ENCODE results near the gene JADE2. TPM values are rescaled to one million over a fixed set of nuclear protein-coding genes. Genes with fewer than 3 reads are reported as not detected.

JADE2 gene
- 19.8 TPM for polyA plus RNA-seq (2013, experiment 1 of 2)
- polyA plus RNA-seq (2013, experiment 2 of 2) = 17.8 TPM

DNA sequence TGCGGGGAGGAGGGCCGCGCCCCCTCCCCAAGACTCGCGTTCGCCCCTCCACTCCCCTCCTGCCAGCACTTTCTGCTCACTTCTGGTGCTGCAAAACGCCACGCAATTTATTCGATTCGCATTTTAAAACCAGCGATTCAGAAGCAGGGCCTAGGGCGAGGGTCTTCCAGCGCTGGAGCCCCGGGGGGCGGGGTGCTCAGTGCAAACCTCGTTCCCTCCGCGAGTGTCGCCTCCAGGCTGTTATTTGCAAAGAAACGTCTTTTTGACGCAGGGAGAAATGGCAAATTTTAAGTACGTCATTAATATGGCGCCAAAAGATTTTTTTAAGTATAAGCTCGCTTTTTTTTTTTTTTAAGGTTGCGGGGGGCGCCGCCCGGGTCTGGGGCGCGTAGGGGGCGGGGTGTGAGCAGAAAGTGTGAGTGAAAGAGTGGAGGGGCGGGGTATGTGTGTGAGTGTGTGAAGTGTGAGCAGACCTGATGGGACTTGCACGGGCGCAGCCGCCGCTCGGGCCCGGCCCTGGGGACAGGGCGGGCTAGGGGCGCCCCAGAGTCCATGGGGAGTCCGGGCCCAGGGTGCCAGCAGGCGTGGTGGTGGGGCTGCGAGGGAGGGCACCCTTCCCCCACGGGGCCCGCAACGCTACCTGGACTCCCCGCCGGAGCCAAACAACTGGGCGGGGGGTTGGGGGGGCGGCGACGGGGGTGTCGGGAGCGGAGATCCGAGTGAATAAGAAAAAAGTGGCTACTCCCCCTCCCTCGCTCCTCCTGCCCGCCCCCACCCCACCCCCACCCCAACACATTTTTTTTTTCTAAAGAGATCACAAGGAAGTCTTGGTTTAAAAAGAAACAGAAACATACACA, at the start of gene JADE2:
TSS of gene JADE2 (plus strand) at position 845 of the 857 bp plus-strand sequence. CDS start 10,188 bp downstream, outside the sequence.
- Histone ChIP-seq H3K4ac (ENCODE audit: low read depth in 1 of 2, low read length in 2 of 2) (peak within 1 kb of the TSS; percentile 97 to 98), H2BK12ac (ENCODE audit: low read length in 2 of 2) (peak within 1 kb of the TSS; percentile 84 to 87), H2BK15ac (ENCODE audit: low read depth, poor library complexity, severe bottlenecking) (peak within 1 kb of the TSS; percentile 99), H3K79me1 (replicated peaks; ENCODE audit: low read length, poor library complexity, severe bottlenecking) (peaks cover 2% of the 10 kb centered on the region), H3K9me3 (ENCODE audit: control insufficient read depth, low read length) (no peaks in the 10 kb centered on the region), H3K4me1 (ENCODE audit: control insufficient read depth, insufficient read depth, low read depth, low read length) (peaks cover 21% of the 10 kb centered on the region), H3K4me3 (ENCODE audit: insufficient read depth in 1 of 2, low read depth in 1 of 2, low read length in 2 of 2) (peak within 1 kb of the TSS; percentile 91 to 94), H2AK5ac (ENCODE audit: low read length, severe bottlenecking) (peak within 1 kb of the TSS; percentile 96), H4K91ac (ENCODE audit: low read length) (peak within 1 kb of the TSS; percentile 98), H2BK120ac (ENCODE audit: low read depth, low read length) (peak within 1 kb of the TSS; percentile 98), H4K8ac (ENCODE audit: low read length) (peak within 1 kb of the TSS; percentile 97), H3K9ac (ENCODE audit: low read length) (peak within 1 kb of the TSS; percentile 100), H3K27me3 (ENCODE audit: control insufficient read depth in 1 of 2, insufficient read depth in 1 of 2, low read length in 2 of 2) (peaks cover 0 to 6% of the 10 kb centered on the region in 2 experiments), H2AFZ (ENCODE audit: low read depth, low read length) (peak within 1 kb of the TSS; percentile 72), H3K27ac (ENCODE audit: low read length, poor library complexity, severe bottlenecking) (peak within 1 kb of the TSS; percentile 90), H3K23ac (ENCODE audit: low read length in 2 of 2) (peak within 1 kb of the TSS; percentile 93 to 97), H3K14ac (ENCODE audit: low read length in 2 of 2) (peak within 1 kb of the TSS; percentile 67 to 94), H2BK5ac (ENCODE audit: low read depth, low read length, poor library complexity, severe bottlenecking) (peak within 1 kb of the TSS; percentile 95), H3K4me2 (ENCODE audit: low read length, poor library complexity, severe bottlenecking) (peak within 1 kb of the TSS; percentile 88), H3K36me3 (ENCODE audit: control insufficient read depth in 1 of 2, insufficient read depth in 2 of 2, low read depth in 1 of 2, low read length in 2 of 2) (no peaks in the 10 kb centered on the region), H3K18ac (ENCODE audit: low read depth in 1 of 2, low read length in 2 of 2) (peak within 1 kb of the TSS; percentile 97 to 99)
- under 1% methylated on average over 46 of the region's 57 CpGs for WGBS
- peak; percentile 87 for DNase-seq

DNA sequence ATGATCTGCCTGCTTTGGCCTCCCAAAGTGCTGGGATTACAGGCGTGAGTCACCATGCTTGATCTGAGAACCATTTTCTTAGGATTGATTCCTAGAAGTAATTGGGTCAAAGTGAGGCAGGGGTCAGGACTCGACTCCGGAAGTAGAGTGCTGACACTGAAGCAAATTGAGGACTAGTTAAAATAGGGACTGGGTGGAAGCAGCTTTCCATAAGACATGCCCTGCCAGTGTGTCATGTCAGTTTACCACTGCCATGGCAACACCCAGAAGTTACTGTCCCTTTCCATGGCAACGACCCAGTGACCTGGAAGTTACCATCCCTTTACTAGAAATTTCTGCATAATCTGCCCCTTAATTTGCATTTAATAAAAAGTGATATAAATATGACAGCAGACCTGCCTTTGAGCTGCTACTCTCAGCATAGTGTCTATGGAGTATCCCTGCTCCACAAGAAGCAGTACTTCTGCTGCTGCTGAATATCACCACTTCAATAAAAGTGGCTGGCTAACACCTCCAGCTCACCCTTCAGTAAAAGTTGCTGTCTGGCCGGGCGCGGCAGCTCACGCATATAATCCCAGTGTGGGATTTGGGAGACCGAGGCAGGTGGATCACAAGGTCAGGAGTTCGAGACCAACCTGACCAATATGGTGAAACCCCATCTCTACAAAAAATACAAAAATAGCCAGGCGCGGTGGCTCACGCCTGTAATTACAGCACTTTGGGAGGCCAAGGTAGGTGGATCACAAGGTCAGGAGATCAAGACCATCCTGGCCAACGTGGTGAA, 47.8 kb upstream of the JADE2 start:
- no peak overlapping the region for H2BK120ac ChIP-seq (ENCODE audit: low read depth, low read length)
- no peak overlapping the region for H4K8ac ChIP-seq (ENCODE audit: low read length)
- H3K4ac ChIP-seq (ENCODE audit: low read depth in 1 of 2, low read length in 2 of 2) = no peak overlapping the region
- no peak overlapping the region for H3K27ac ChIP-seq (ENCODE audit: low read length, poor library complexity, severe bottlenecking)
- H4K91ac ChIP-seq (ENCODE audit: low read length) = no peak overlapping the region
- peak; percentile 67 for DNase-seq
- H3K9me3 ChIP-seq (ENCODE audit: control insufficient read depth, low read length) = peaks cover 5% of the 10 kb centered on the region
- no peak overlapping the region for H3K23ac ChIP-seq (ENCODE audit: low read length in 2 of 2)
- H3K14ac ChIP-seq (ENCODE audit: low read length in 2 of 2) = no peak overlapping the region
- no peaks in the 10 kb centered on the region for H3K4me1 ChIP-seq (ENCODE audit: control insufficient read depth, insufficient read depth, low read depth, low read length)
- no peak overlapping the region for H2BK15ac ChIP-seq (ENCODE audit: low read depth, poor library complexity, severe bottlenecking)
- no peak overlapping the region for H2AFZ ChIP-seq (ENCODE audit: low read depth, low read length)
- H2AK5ac ChIP-seq (ENCODE audit: low read length, severe bottlenecking) = no peak overlapping the region
- no peak overlapping the region for H3K18ac ChIP-seq (ENCODE audit: low read depth in 1 of 2, low read length in 2 of 2)
- H3K79me1 ChIP-seq (replicated peaks; ENCODE audit: low read length, poor library complexity, severe bottlenecking) = no peaks in the 10 kb centered on the region
- no peaks in the 10 kb centered on the region for H3K36me3 ChIP-seq (ENCODE audit: control insufficient read depth in 1 of 2, insufficient read depth in 2 of 2, low read depth in 1 of 2, low read length in 2 of 2)
- no peak overlapping the region for H3K4me3 ChIP-seq (ENCODE audit: insufficient read depth in 1 of 2, low read depth in 1 of 2, low read length in 2 of 2)
- no peak overlapping the region for H2BK5ac ChIP-seq (ENCODE audit: low read depth, low read length, poor library complexity, severe bottlenecking)
- no peak overlapping the region for H3K4me2 ChIP-seq (ENCODE audit: low read length, poor library complexity, severe bottlenecking)
- WGBS = 88% methylated on average over 9 of the region's 14 CpGs
- no peaks in the 10 kb centered on the region for H3K27me3 ChIP-seq (ENCODE audit: control insufficient read depth in 1 of 2, insufficient read depth in 1 of 2, low read length in 2 of 2)
- H3K9ac ChIP-seq (ENCODE audit: low read length) = no peak overlapping the region
- H2BK12ac ChIP-seq (ENCODE audit: low read length in 2 of 2) = no peak overlapping the region

DNA sequence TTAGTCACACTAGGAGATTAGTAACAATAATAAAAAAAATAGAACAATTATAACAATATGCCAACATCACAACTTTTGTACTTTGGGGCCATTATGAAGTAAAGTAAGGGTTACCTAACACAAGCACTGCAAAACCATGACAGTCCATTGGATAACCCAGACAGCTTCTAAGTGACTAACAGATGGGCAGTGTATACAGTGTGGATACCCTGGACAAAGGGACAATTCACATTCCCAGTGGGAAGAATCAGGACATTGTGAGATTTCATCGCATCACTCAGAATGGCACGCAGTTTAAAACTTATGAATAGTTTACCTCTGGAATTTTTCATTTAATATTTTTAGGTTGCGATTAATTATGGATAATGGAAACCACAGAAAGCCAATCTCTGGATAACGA, 45.6 kb upstream of the JADE2 start:
- H2BK12ac ChIP-seq (ENCODE audit: low read length in 2 of 2) = no peak overlapping the region
- no peak overlapping the region for H3K27ac ChIP-seq (ENCODE audit: low read length, poor library complexity, severe bottlenecking)
- H3K9me3 ChIP-seq (ENCODE audit: control insufficient read depth, low read length) = no peaks in the 10 kb centered on the region
- H3K18ac ChIP-seq (ENCODE audit: low read depth in 1 of 2, low read length in 2 of 2) = no peak overlapping the region
- no peak overlapping the region for H2AK5ac ChIP-seq (ENCODE audit: low read length, severe bottlenecking)
- no peak overlapping the region for H2AFZ ChIP-seq (ENCODE audit: low read depth, low read length)
- no peaks in the 10 kb centered on the region for H3K4me1 ChIP-seq (ENCODE audit: control insufficient read depth, insufficient read depth, low read depth, low read length)
- no peak overlapping the region for H3K14ac ChIP-seq (ENCODE audit: low read length in 2 of 2)
- H4K91ac ChIP-seq (ENCODE audit: low read length) = no peak overlapping the region
- H3K4me3 ChIP-seq (ENCODE audit: insufficient read depth in 1 of 2, low read depth in 1 of 2, low read length in 2 of 2) = no peak overlapping the region
- no peak overlapping the region for H2BK5ac ChIP-seq (ENCODE audit: low read depth, low read length, poor library complexity, severe bottlenecking)
- H3K23ac ChIP-seq (ENCODE audit: low read length in 2 of 2) = no peak overlapping the region
- H3K36me3 ChIP-seq (ENCODE audit: control insufficient read depth in 1 of 2, insufficient read depth in 2 of 2, low read depth in 1 of 2, low read length in 2 of 2) = no peaks in the 10 kb centered on the region
- DNase-seq = no peak
- H3K4ac ChIP-seq (ENCODE audit: low read depth in 1 of 2, low read length in 2 of 2) = no peak overlapping the region
- H2BK15ac ChIP-seq (ENCODE audit: low read depth, poor library complexity, severe bottlenecking) = no peak overlapping the region
- no peaks in the 10 kb centered on the region for H3K27me3 ChIP-seq (ENCODE audit: control insufficient read depth in 1 of 2, insufficient read depth in 1 of 2, low read length in 2 of 2)
- H2BK120ac ChIP-seq (ENCODE audit: low read depth, low read length) = no peak overlapping the region
- H3K79me1 ChIP-seq (replicated peaks; ENCODE audit: low read length, poor library complexity, severe bottlenecking) = no peaks in the 10 kb centered on the region
- H3K9ac ChIP-seq (ENCODE audit: low read length) = no peak overlapping the region
- no peak overlapping the region for H3K4me2 ChIP-seq (ENCODE audit: low read length, poor library complexity, severe bottlenecking)
- H4K8ac ChIP-seq (ENCODE audit: low read length) = no peak overlapping the region
- 100% methylated on average over 1 of the region's 4 CpGs for WGBS

Measured in mesenchymal stem cell (in vitro differentiated cells and primary cell).